Peyer's patch (tissue), 4 donors: ENCODE data around the gene PTPRK.

ENCODE experiments used
- POLR2A ChIP-seq, 2 donors: fragments of 450-650 bp; IDR thresholded peaks; one replicate each; pipeline ENCODE4 v1.5.1; 2017; ENCODE audit warnings: antibody characterized with exemption in 2 of 2, mild to moderate bottlenecking in 2 of 2, moderate library complexity in 2 of 2
- TF ChIP-seq, protein P1 (sequence below), 6 experiments: fragments of 450-650 bp in 4 of 6; fragments of 200-600 bp in 2 of 6; sonication (generic) in 1 of 6; IDR thresholded peaks; one replicate each; pipeline ENCODE4 v1.5.1; 2017 to 2019; ENCODE audit warnings: antibody characterized with exemption in 6 of 6, mild to moderate bottlenecking in 3 of 6, moderate library complexity in 1 of 6

DNA sequence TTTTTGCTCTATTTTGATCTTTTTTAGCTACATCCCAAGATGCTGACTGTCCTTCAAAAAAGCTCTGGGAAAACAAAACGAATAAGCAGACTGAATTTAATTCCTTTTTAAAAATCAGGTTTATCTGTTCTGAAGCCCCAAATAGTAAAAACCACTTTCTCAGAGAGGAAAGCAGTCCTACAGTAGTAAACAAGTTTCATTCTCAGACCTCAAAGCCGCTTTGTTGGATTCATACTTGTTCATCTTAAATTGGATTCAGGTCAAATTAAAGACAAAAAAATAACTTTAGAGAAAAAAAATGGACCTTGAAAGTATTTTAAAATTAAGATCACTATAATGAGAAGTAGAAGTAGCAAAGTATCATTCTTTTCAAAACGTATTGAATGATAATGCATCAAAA, 523.5 kb downstream of the PTPRK start:
- TF ChIP-seq, protein P1, sequence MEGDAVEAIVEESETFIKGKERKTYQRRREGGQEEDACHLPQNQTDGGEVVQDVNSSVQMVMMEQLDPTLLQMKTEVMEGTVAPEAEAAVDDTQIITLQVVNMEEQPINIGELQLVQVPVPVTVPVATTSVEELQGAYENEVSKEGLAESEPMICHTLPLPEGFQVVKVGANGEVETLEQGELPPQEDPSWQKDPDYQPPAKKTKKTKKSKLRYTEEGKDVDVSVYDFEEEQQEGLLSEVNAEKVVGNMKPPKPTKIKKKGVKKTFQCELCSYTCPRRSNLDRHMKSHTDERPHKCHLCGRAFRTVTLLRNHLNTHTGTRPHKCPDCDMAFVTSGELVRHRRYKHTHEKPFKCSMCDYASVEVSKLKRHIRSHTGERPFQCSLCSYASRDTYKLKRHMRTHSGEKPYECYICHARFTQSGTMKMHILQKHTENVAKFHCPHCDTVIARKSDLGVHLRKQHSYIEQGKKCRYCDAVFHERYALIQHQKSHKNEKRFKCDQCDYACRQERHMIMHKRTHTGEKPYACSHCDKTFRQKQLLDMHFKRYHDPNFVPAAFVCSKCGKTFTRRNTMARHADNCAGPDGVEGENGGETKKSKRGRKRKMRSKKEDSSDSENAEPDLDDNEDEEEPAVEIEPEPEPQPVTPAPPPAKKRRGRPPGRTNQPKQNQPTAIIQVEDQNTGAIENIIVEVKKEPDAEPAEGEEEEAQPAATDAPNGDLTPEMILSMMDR (IDR thresholded peaks at IDR 0.05): no peak
- TF ChIP-seq POLR2A (IDR thresholded peaks at IDR 0.05): no peak
